Left renal cortex interstitium (tissue), 4 donors: ENCODE data around the gene PLSCR5. TPM values are rescaled to one million over a fixed set of nuclear protein-coding genes. Genes with fewer than 3 reads are reported as not detected.
A peak's percentile ranks its signal among the peaks of the same experiment; 100 is the strongest.

Experiments used
- DNase-seq, 4 donors: peaks; one replicate each; pipeline ENCODE4 v3.0.0-alpha.2; 2013; ENCODE audit warnings: low read depth in 4 of 4, low spot score in 2 of 4, missing footprints in 1 of 4
- polyA plus RNA-seq, 4 donors: library from polyadenylated mRNA; unstranded; fragments of 120-200 nt; gene quantifications; one replicate each; pipeline ENCODE4 v1.2.1, GENCODE V29; 2013; ENCODE audit not compliant: insufficient read length in 4 of 4

The PLSCR5 gene
- polyA plus RNA-seq, 4 donors: not detected

- DNase-seq: no peak
These were observed 60.1 kb downstream of the PLSCR5 start for GRCh38 chr3:146544929-146545528.

DNA sequence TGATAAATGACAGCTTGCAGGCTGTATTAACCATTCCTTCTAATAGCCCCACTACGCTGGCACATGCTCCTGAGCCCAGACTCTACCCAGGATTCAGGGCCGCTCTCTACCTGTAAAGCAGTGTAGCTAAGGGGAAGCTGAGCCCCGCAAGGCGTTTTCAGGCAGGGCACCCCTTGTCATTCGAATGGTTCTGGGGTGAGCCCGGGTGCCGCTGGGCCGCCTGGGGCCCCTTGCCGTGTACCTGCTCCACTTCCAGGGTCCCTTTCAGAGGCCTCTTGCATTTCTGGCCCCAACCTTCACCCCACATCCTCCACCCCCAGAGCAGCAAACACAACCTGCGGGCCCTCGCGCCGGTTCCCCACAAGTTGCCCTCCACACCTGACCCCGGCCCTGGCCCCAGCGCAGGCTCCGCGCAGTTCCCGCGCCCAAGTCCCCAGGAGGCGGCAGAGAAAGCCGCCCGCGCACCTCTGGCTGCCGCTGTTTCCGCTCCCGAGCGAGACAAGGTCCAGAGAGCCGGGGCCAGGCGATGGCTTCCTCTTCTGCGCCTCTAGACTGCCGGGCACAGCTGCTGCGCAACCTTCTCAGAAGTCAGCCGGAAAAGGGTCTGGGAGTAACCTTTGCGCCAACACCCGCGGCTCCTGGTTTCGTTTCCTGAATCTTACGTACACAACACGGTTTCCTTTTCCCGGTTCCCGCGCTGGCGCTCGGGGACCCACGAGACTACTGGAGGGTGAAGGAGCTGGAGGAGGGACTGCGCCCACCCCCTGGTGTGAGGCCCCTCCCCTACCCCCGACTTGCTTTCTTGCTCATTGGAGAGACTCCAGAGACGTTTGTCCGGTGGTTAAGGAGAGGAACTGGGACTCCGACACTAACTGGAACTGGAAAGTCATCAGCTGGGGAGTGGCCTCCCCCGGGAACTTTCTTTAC lies 60.9 kb downstream of the PLSCR5 start, which contains the start of gene PLSCR1:
TSS of gene PLSCR1 (minus strand) at position 606 of the 927 bp plus-strand sequence. CDS start 8,055 bp downstream, outside the sequence.
- DNase-seq: peak; percentile 73 to 87 (median 81)

GRCh38 chr3:146543461-146544001 lies 61.6 kb downstream of the PLSCR5 start:
- DNase-seq: peak in 3 of 4 donors; percentile 28 to 40 (median 36)

DNA sequence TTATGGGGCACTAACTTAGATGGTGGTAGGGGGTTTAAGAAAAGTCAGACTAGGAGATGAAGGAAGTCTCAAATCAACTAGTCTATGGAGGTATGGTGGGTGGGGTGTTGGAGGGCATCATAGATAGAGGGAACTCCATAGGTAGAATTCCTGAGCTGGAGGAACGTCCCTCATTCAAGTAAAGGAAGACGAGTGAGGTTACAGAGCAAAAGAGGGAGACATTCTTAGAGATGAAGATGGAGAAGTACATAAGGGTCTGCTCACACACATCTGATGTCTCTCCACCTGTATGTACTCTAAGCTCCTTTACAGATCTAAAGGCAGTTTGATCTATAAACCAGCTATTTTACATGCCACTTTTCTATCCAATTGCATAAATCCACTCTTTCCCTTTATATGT lies 62.2 kb downstream of the PLSCR5 start:
- DNase-seq: no peak

- DNase-seq: no peak
These were observed 63.0 kb downstream of the PLSCR5 start for GRCh38 chr3:146542179-146542578.

DNA sequence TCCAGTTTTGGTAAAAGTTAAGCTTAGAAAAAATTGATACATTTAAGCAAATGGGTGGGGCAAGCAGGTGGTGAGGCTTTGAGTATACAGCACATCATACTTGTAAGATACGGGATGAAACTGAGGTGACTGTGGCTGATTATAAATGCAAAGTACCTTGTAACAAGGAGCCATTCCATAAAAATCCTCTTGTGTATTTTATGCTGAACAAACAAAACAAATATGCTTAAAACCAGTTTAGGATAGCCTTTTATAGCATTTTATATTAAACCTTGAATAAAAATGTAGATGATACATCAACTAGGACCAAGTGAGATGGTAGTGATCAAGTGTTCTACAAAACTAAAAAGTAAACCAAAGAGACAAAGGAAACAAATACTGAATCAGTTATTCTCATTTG lies 64.2 kb downstream of the PLSCR5 start:
- DNase-seq: no peak

DNA sequence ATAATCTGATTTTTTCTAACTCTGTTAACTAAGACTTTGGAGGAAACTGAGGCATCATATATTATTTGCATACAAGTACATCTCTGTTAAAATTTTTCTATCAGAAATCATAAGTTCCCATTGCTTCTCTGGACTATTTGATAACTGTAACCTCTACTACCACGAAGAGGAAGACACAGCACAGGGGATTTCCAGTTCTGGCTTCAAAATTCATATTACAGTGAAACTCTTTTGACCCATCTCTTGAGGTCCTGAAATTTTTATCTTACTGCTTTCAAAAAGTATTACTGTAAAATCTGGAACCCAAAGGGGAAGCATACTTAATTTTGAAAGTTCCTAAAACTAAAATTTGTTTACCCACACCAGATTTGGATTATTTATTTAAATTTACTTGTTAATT lies 64.9 kb downstream of the PLSCR5 start:
- DNase-seq: no peak

DNA sequence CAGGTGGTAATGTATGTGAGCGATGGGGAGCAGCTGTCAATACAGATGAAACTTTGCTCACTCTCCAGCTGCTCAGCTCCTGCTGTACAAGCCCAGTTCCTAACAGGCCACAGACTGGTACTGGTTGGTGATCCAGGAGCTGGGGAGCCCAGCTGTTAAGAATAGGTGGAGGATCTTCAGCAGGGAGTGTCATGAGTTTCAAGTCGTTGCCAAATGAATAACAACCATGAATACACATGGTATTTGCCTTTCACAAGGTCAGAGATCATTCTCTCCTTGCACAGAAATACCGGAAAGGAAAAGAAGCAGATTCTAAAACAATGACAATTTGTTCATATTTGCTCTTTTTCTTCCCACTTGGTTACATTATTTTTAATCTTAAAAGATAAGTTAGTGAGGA lies 65.8 kb downstream of the PLSCR5 start:
- no peak for DNase-seq

DNA sequence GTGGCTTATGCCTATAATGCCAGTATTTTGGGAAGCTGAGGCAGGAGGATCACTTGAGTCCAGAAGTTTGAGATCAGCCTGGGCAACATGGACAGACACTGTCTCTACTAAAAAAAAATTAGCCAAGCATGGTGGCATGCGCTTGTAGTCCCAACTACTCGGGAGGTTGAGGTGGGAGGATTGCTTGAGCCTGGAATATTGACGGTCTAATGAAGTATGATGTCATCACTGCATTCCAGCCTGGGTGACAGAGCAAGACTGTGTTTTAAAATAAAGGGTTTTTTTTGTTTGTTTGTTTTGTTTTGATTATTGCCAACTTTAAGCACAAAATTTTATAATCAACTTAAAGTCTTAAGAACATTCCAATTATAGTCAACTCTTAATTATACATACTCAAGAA lies 67.5 kb downstream of the PLSCR5 start:
- DNase-seq: no peak

DNA sequence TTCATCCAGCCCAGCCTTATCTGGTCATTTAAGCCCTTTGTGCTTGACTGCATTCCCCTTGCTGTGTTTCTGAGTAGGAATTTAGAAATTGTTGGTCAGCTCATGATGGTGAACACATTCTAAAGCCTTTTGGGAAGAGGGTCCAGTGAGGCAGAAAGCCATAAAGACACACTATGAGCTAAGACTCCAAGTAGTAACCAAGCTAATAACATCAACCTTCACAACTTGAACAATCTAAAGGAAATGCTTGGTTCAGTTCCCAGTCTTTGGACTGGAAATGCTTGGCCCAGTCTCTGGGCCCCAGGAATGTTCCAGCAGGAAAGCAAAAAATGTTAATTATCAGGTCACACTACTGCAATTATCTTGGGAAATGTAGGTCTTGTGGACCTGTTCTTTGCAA lies 68.5 kb downstream of the PLSCR5 start:
- no peak for DNase-seq

Other genes with a start within 250 kb of the PLSCR5 start
- 1 to 10 TPM in 3 of 4 donors, under 1 TPM in 1; 0.57 to 1.4 (median 1.2) TPM for gene PLSCR2, start 135.8 kb downstream of the PLSCR5 start, polyA plus RNA-seq
- gene PLSCR1, start 60.7 kb downstream of the PLSCR5 start, polyA plus RNA-seq: 10 to 100 TPM; 78.3 to 92.3 (median 83.9) TPM